BJ (cell line): ENCODE measurements around the gene LRRC10. TPM values are rescaled to one million over a fixed set of nuclear protein-coding genes. Genes with fewer than 3 reads are reported as not detected.
"Not testable (repeated sequence)": the region's sequence is repeated elsewhere in the genome, so short reads cannot be mapped to it uniquely, and the experiment has no call there.

Source experiments
- CTCF ChIA-PET: fragments of 350-600 bp; formaldehyde crosslinking; extraction: SDS; loops from one replicate; lab custom pipeline; 2021; ENCODE audit warnings: antibody characterized with exemption, inconsistent platforms; lab: Yijun Ruan, JAX
- POLR2A ChIA-PET: fragments of 300-600 bp; sonication (Branson Sonifier 250); formaldehyde crosslinking; extraction: SDS; loops from one replicate; lab custom pipeline; 2021; ENCODE audit warnings: antibody characterized with exemption; lab: Charles Lee
- DNase-seq: peaks from one replicate; pipeline ENCODE4 v3.0.0-alpha.2; 2011; ENCODE audit warnings: low read depth
- H3K27me3 ChIP-seq: 2 replicates; pipeline ENCODE4 v1.6.0; 2011; ENCODE audit warnings: low read length; ENCODE audit not compliant: control insufficient read depth, insufficient read depth
- H3K36me3 ChIP-seq: 2 replicates; pipeline ENCODE4 v1.5.1; 2011; ENCODE audit warnings: low read length; ENCODE audit not compliant: control insufficient read depth, insufficient read depth
- H3K4me3 ChIP-seq: 2 replicates; pipeline ENCODE4 v1.5.1; 2011; ENCODE audit warnings: low read depth, mild to moderate bottlenecking, control low read depth, low read length
- polyA plus RNA-seq: library from polyadenylated mRNA; depleted of rRNA; stranded (reverse); fragments of >200 nt; gene quantifications from 2 replicates; pipeline ENCODE4 v1.2.3, GENCODE V29; 2011
- TF ChIP-seq, protein P1 (sequence below): IDR thresholded peaks from 2 replicates; pipeline ENCODE4 v1.5.1; 2011; ENCODE audit warnings: low read depth, mild to moderate bottlenecking, control low read depth, inconsistent platforms, low read length, moderate library complexity; ENCODE audit not compliant: insufficient read depth

Gene LRRC10
- polyA plus RNA-seq, 1 experiment = not detected

- no peak for DNase-seq
- Histone ChIP-seq H3K36me3 (no peaks in the 10 kb centered on the region), H3K27me3 (0 out of 2 replicates have a peak, but pooled peaks cover 2% of the 10 kb centered on the region), H3K4me3 (no peak overlapping the region)
- ChIA-PET POLR2A (no interaction called here), CTCF (interaction anchor here (0.5 to 1.9 kb wide), 4 partner anchors 9 to 319 kb away, joined by 3 to 7 read pairs (median 5); no protein-coding TSS in a partner anchor)
- TF ChIP-seq, protein P1, sequence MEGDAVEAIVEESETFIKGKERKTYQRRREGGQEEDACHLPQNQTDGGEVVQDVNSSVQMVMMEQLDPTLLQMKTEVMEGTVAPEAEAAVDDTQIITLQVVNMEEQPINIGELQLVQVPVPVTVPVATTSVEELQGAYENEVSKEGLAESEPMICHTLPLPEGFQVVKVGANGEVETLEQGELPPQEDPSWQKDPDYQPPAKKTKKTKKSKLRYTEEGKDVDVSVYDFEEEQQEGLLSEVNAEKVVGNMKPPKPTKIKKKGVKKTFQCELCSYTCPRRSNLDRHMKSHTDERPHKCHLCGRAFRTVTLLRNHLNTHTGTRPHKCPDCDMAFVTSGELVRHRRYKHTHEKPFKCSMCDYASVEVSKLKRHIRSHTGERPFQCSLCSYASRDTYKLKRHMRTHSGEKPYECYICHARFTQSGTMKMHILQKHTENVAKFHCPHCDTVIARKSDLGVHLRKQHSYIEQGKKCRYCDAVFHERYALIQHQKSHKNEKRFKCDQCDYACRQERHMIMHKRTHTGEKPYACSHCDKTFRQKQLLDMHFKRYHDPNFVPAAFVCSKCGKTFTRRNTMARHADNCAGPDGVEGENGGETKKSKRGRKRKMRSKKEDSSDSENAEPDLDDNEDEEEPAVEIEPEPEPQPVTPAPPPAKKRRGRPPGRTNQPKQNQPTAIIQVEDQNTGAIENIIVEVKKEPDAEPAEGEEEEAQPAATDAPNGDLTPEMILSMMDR = no peak
These were observed 581 bp downstream of the LRRC10 start for GRCh38 chr12:69610126-69610525.

- DNase-seq = no peak
- Histone ChIP-seq H3K4me3 (no peak overlapping the region), H3K27me3 (0 out of 2 replicates have a peak, but pooled peaks cover 2% of the 10 kb centered on the region), H3K36me3 (no peaks in the 10 kb centered on the region)
- POLR2A ChIA-PET = interaction anchor here (0.5 kb wide), 1 partner anchor 32 kb away, joined by 3 read pairs; no protein-coding TSS in a partner anchor
- CTCF ChIA-PET = no interaction called here
- TF ChIP-seq, protein P1 = no peak
These were observed 2.6 kb downstream of the LRRC10 start for GRCh38 chr12:69608114-69608513.

- H3K36me3 ChIP-seq, H3K4me3 ChIP-seq, H3K27me3 ChIP-seq, DNase-seq, POLR2A ChIA-PET: not testable (repeated sequence)
- CTCF ChIA-PET = interaction anchor here (0.7 kb wide), 1 partner anchor 15 kb away, joined by 4 read pairs; no protein-coding TSS in a partner anchor
These were observed 6.4 kb downstream of the LRRC10 start for GRCh38 chr12:69604275-69604674.

DNA sequence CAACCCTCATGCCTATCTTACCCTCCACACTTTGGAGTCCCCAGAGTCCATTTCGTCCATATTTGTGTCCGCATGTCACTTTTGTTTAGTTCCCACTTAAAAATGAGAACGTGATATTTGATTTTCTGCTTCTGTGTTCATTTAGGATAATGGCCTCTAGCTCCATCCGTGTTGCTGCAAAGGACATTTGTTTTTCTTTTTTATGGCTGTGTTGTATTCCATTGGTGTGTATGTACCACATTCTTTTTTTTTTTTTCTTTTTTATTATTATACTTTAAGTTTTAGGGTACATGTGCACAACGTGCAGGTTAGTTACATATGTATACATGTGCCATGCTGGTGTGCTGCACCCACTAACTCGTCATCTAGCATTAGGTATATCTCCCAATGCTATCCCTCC, 7.2 kb downstream of the LRRC10 start:
- H3K36me3 ChIP-seq, CTCF ChIA-PET, POLR2A ChIA-PET, DNase-seq, H3K4me3 ChIP-seq, H3K27me3 ChIP-seq: not testable (repeated sequence)

DNA sequence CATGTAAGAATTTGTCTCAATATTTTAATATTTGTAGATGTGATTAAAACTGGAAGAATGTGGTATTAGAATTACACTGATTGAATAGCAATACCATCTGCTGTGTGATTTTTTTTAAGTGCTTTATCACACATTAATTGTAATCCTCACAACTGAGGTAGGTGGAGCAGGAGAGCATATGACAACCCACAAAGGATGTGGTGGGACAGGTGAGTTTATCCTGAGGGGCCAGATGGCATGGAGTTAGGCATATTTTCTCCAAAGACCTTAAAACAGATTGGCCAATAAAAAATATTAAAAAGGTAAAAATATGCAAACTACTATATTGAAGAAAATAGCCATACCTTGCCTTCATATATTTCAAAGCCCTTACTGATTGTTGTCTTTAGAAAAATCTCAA, 7.8 kb downstream of the LRRC10 start:
- Histone ChIP-seq H3K36me3 (peaks cover 9% of the 10 kb centered on the region), H3K4me3 (no peak overlapping the region), H3K27me3 (no peaks in the 10 kb centered on the region)
- ChIA-PET POLR2A (no interaction called here), CTCF (interaction anchor here (1.3 kb wide), 1 partner anchor 16 kb away, joined by 3 read pairs; no protein-coding TSS in a partner anchor)
- no peak for DNase-seq
- TF ChIP-seq, protein P1 = no peak

- DNase-seq = no peak
- no peaks in the 10 kb centered on the region for H3K27me3 ChIP-seq
- H3K36me3 ChIP-seq = peaks cover 9% of the 10 kb centered on the region
- TF ChIP-seq, protein P1 = no peak
- ChIA-PET CTCF (interaction anchor here (1.3 to 2.5 kb wide), 3 partner anchors 8 to 17 kb away, joined by 3 to 9 read pairs (median 7); partner anchors contain the start of gene LRRC10), POLR2A (no interaction called here)
- no peak overlapping the region for H3K4me3 ChIP-seq
These were observed 8.6 kb downstream of the LRRC10 start for GRCh38 chr12:69601962-69602685.
